ENCODE data around the gene MYH13.

MYH13 gene

GRCh38 chr17:10266296-10266876 lies 106.4 kb downstream of the MYH13 start:
- Histone ChIP-seq H3K4me1 (no peaks in the 10 kb centered on the region), H3K27ac (no peak overlapping the region)
- TF ChIP-seq Cebpa-rat (IDR thresholded peaks at IDR 0.05), result no peak

GRCh38 chr17:10265100-10265810 lies 107.6 kb downstream of the MYH13 start:
- Histone ChIP-seq H3K4me2 (no peak overlapping the region), H3K4me1 (no peaks in the 10 kb centered on the region)

More at GRCh38 chr17:10266296-10266876, 106.4 kb downstream of the MYH13 start:
- Histone ChIP-seq H3K4me2 (no peak overlapping the region), H4K20me1 (no peaks in the 10 kb centered on the region), H3K27me3 (no peaks in the 10 kb centered on the region), H3K9me3 (peaks cover 11% of the 10 kb centered on the region; the same call in 1 of the 2 replicates), H3K4me3 (no peak overlapping the region), H3K36me3 (no peaks in the 10 kb centered on the region), H3K9ac (no peak overlapping the region)

GRCh38 chr17:10264051-10264450 lies 108.8 kb downstream of the MYH13 start:
- no peaks in the 10 kb centered on the region for H3K36me3 ChIP-seq
- peaks cover 11% of the 10 kb centered on the region; the same call in 1 of the 2 replicates for H3K9me3 ChIP-seq
- no peak overlapping the region for H3K4me3 ChIP-seq
- no peak overlapping the region for H3K27ac ChIP-seq
- H3K9ac ChIP-seq, result no peak overlapping the region
- TF ChIP-seq Cebpa-rat (IDR thresholded peaks at IDR 0.05), result no peak
- no peaks in the 10 kb centered on the region for H4K20me1 ChIP-seq
- H3K4me2 ChIP-seq, result no peak overlapping the region
- H3K27me3 ChIP-seq, result no peaks in the 10 kb centered on the region
- H3K4me1 ChIP-seq, result no peaks in the 10 kb centered on the region

More at GRCh38 chr17:10265100-10265810, 107.6 kb downstream of the MYH13 start:
- Histone ChIP-seq H3K36me3 (no peaks in the 10 kb centered on the region), H4K20me1 (no peaks in the 10 kb centered on the region), H3K4me3 (no peak overlapping the region), H3K27me3 (no peaks in the 10 kb centered on the region), H3K9me3 (peaks cover 11% of the 10 kb centered on the region; the same call in 1 of the 2 replicates), H3K27ac (no peak overlapping the region), H3K9ac (no peak overlapping the region)
- no peak for TF ChIP-seq Cebpa-rat (IDR thresholded peaks at IDR 0.05)

GRCh38 chr17:10262451-10262850 lies 110.4 kb downstream of the MYH13 start:
- H3K4me1 ChIP-seq, result no peaks in the 10 kb centered on the region
- no peaks in the 10 kb centered on the region for H3K36me3 ChIP-seq
- no peaks in the 10 kb centered on the region for H4K20me1 ChIP-seq
- H3K4me2 ChIP-seq, result no peak overlapping the region
- no peak for TF ChIP-seq Cebpa-rat (IDR thresholded peaks at IDR 0.05)
- no peaks in the 10 kb centered on the region for H3K27me3 ChIP-seq
- no peak overlapping the region for H3K9ac ChIP-seq
- no peak overlapping the region for H3K4me3 ChIP-seq
- H3K27ac ChIP-seq, result no peak overlapping the region
- peaks cover 9% of the 10 kb centered on the region; the same call in 1 of the 2 replicates for H3K9me3 ChIP-seq

- Histone ChIP-seq H3K4me1 (no peaks in the 10 kb centered on the region), H3K27ac (no peak overlapping the region), H3K9me3 (no peaks in the 10 kb centered on the region), H4K20me1 (no peaks in the 10 kb centered on the region), H3K4me3 (no peak overlapping the region), H3K4me2 (no peak overlapping the region), H3K27me3 (no peaks in the 10 kb centered on the region), H3K9ac (no peak overlapping the region), H3K36me3 (no peaks in the 10 kb centered on the region)
- TF ChIP-seq Cebpa-rat (IDR thresholded peaks at IDR 0.05), result no peak
Measured at GRCh38 chr17:10261098-10261497, 111.7 kb downstream of the MYH13 start.

GRCh38 chr17:10251212-10251948 lies 121.4 kb downstream of the MYH13 start:
- Histone ChIP-seq H3K4me2 (peak overlapping the region; percentile 69), H3K4me3 (no peak overlapping the region), H3K4me1 (peaks cover 17% of the 10 kb centered on the region), H3K9ac (peak overlapping the region; percentile 55), H3K9me3 (no peaks in the 10 kb centered on the region), H3K27me3 (no peaks in the 10 kb centered on the region), H3K27ac (peak overlapping the region; percentile 57), H3K36me3 (no peaks in the 10 kb centered on the region), H4K20me1 (no peaks in the 10 kb centered on the region)
- no peak for TF ChIP-seq Cebpa-rat (IDR thresholded peaks at IDR 0.05)
